GM12872 (cell line): ENCODE results near the gene MRPL14.

Source experiments
- CTCF ChIP-seq: IDR thresholded peaks from 3 replicates; pipeline ENCODE4 v1.5.1; 2011; ENCODE audit warnings: low read depth, mild to moderate bottlenecking, low read length, moderate library complexity; ENCODE audit not compliant: insufficient read depth

Gene MRPL14

GRCh38 chr6:44167567-44167966, 40.3 kb upstream of the MRPL14 start:
- TF ChIP-seq CTCF, result no peak

- TF ChIP-seq CTCF, result no peak
These were observed 39.4 kb upstream of the MRPL14 start for GRCh38 chr6:44166591-44167184.

GRCh38 chr6:44166116-44166515, 38.9 kb upstream of the MRPL14 start:
- TF ChIP-seq CTCF, result no peak

- no peak for TF ChIP-seq CTCF
These were observed 35.8 kb upstream of the MRPL14 start for GRCh38 chr6:44162876-44163625.

GRCh38 chr6:44161997-44162338, 34.7 kb upstream of the MRPL14 start:
- no peak for TF ChIP-seq CTCF

GRCh38 chr6:44158770-44159228, 31.5 kb upstream of the MRPL14 start, which contains the start of gene CAPN11:
Gene CAPN11 (plus strand): TSS chr6:44158820. CDS start chr6:44158849, 29 bp downstream.
- TF ChIP-seq CTCF, result no peak

- no peak for TF ChIP-seq CTCF
These were observed 29.9 kb upstream of the MRPL14 start for GRCh38 chr6:44157152-44157521.
